SK-N-SH treated with all-trans-retinoic acid at 6 μM for 48 hours (cell line): ENCODE results near the gene TAS2R30.

Source experiments
- CSRNP3 ChIP-seq: fragments of 250-450 bp; sonication (Bioruptor Pico); IDR thresholded peaks from 2 replicates; pipeline ENCODE4 v1.5.1; 2021; ENCODE audit warnings: mild to moderate bottlenecking, moderate library complexity
- ISL1 ChIP-seq: fragments of 250-450 bp; sonication (Bioruptor Pico); IDR thresholded peaks from 2 replicates; pipeline ENCODE4 v2.1.2; 2022; ENCODE audit warnings: mild to moderate bottlenecking, moderate library complexity
- PPARA ChIP-seq: fragments of 250-450 bp; sonication (Bioruptor Pico); IDR thresholded peaks from 2 replicates; pipeline ENCODE4 v1.5.0; 2020; ENCODE audit warnings: mild to moderate bottlenecking, borderline replicate concordance
- SNAI2 ChIP-seq: fragments of 250-450 bp; sonication (Bioruptor Pico); IDR thresholded peaks from 2 replicates; pipeline ENCODE4 v1.5.0; 2020; ENCODE audit warnings: mild to moderate bottlenecking, moderate library complexity
- TOX ChIP-seq: fragments of 250-450 bp; sonication (Bioruptor Pico); IDR thresholded peaks from 2 replicates; pipeline ENCODE4 v1.8.0; 2021; ENCODE audit warnings: mild to moderate bottlenecking, moderate library complexity, borderline replicate concordance
- TSHZ2 ChIP-seq: fragments of 250-450 bp; sonication (Bioruptor Pico); IDR thresholded peaks from 2 replicates; pipeline ENCODE4 v1.5.0; 2020; ENCODE audit warnings: mild to moderate bottlenecking, moderate library complexity
- ZFP3 ChIP-seq: fragments of 250-450 bp; sonication (Bioruptor Pico); IDR thresholded peaks from 2 replicates; pipeline ENCODE4 v1.5.0; 2020; ENCODE audit warnings: mild to moderate bottlenecking, moderate library complexity
- ZFP30 ChIP-seq: fragments of 450-650 bp; formaldehyde crosslinking; IDR thresholded peaks from 2 replicates; pipeline ENCODE4 v1.5.0; 2022; ENCODE audit warnings: mild to moderate bottlenecking, moderate library complexity
- ZNF8 ChIP-seq: fragments of 450-650 bp; formaldehyde crosslinking; IDR thresholded peaks from 2 replicates; pipeline ENCODE4 v1.5.0; 2020; ENCODE audit warnings: mild to moderate bottlenecking, moderate library complexity

- TF ChIP-seq TSHZ2 (no peak), PPARA (no peak), ZFP30 (CRISPR knock-in tag) (no peak), TOX (CRISPR knock-in tag) (no peak), SNAI2 (no peak), ZFP3 (CRISPR knock-in tag) (no peak), ZNF8 (CRISPR knock-in tag) (no peak), ISL1 (CRISPR knock-in tag) (no peak), CSRNP3 (CRISPR knock-in tag) (no peak)
Observed at GRCh38 chr12:11170810-11171144, 36.3 kb upstream of the TAS2R30 start.
